OCI-LY1 (cell line): ENCODE results near the gene HIC1.

Source experiments
- H2AFZ ChIP-seq: fragments of 200-600 bp; sonication (generic), shearing (Covaris generic); 2 replicates; pipeline ENCODE4 v1.6.0; 2014; ENCODE audit warnings: antibody characterized with exemption, mild to moderate bottlenecking, low read length
- H3F3A ChIP-seq: fragments of 200-600 bp; sonication (generic), shearing (Covaris generic); 2 replicates; pipeline ENCODE4 v1.6.0; 2014; ENCODE audit warnings: mild to moderate bottlenecking, antibody characterized with exemption, low read length, moderate library complexity; ENCODE audit not compliant: insufficient read depth
- H3K27ac ChIP-seq: fragments of 200-600 bp; sonication (generic); 2 replicates; pipeline ENCODE4 v1.5.1; 2014; ENCODE audit warnings: low read length, mixed run types, mild to moderate bottlenecking, low read depth; ENCODE audit not compliant: poor library complexity, severe bottlenecking
- H3K27me3 ChIP-seq: fragments of 200-600 bp; sonication (generic); 2 replicates; pipeline ENCODE4 v1.6.0; 2014; ENCODE audit warnings: antibody characterized with exemption, mild to moderate bottlenecking, low read length, moderate library complexity; ENCODE audit not compliant: insufficient read depth
- H3K36me3 ChIP-seq: fragments of 200-600 bp; sonication (generic); 2 replicates; pipeline ENCODE4 v1.6.1; 2014; ENCODE audit warnings: mild to moderate bottlenecking, antibody characterized with exemption, low read length, moderate library complexity, mixed read lengths; ENCODE audit not compliant: insufficient read depth
- H3K4me1 ChIP-seq: fragments of 200-600 bp; sonication (generic); 2 replicates; pipeline ENCODE4 v1.5.1; 2014; ENCODE audit warnings: mild to moderate bottlenecking, low read length, moderate library complexity; ENCODE audit not compliant: insufficient read depth, severe bottlenecking
- H3K4me2 ChIP-seq: fragments of 200-600 bp; sonication (generic), shearing (Covaris generic); 2 replicates; pipeline ENCODE4 v1.6.1; 2014; ENCODE audit warnings: low read length
- H3K4me3 ChIP-seq: fragments of 200-600 bp; sonication (generic); 2 replicates; pipeline ENCODE4 v1.5.1; 2014; ENCODE audit warnings: low read length, low read depth, mild to moderate bottlenecking, mixed read lengths; ENCODE audit not compliant: poor library complexity, severe bottlenecking
- H3K79me2 ChIP-seq: fragments of 200-600 bp; shearing (Covaris generic); 2 replicates; pipeline ENCODE4 v1.6.1; 2016; ENCODE audit warnings: mixed run types, low read length, mixed read lengths; ENCODE audit not compliant: insufficient read depth
- H3K9ac ChIP-seq: fragments of 200-600 bp; sonication (generic), shearing (Covaris generic); 2 replicates; pipeline ENCODE4 v1.6.1; 2014; ENCODE audit warnings: mild to moderate bottlenecking, low read length, mixed read lengths
- H3K9me2 ChIP-seq: fragments of 200-600 bp; sonication (generic), shearing (Covaris generic); 2 replicates; pipeline ENCODE4 v1.6.1; 2014; ENCODE audit warnings: low read depth, mild to moderate bottlenecking, low read length, mixed read lengths
- H3K9me3 ChIP-seq: fragments of 200-600 bp; shearing (Covaris generic); 2 replicates; pipeline ENCODE4 v1.6.1; 2014; ENCODE audit warnings: low read length, mixed read lengths
- H4K20me1 ChIP-seq: fragments of 200-600 bp; sonication (generic), shearing (Covaris generic); 2 replicates; pipeline ENCODE4 v1.6.0; 2016; ENCODE audit warnings: mild to moderate bottlenecking, low read length; ENCODE audit not compliant: insufficient read depth
- EZH2 ChIP-seq: fragments of 200-600 bp; sonication (generic), shearing (Covaris generic); IDR thresholded peaks from 2 replicates; pipeline ENCODE4 v1.8.0; 2017; ENCODE audit warnings: borderline replicate concordance, mixed run types, mild to moderate bottlenecking, antibody characterized with exemption, low read length, moderate library complexity, mixed read lengths
- TF ChIP-seq, protein P1 (sequence below): fragments of 200-600 bp; sonication (generic), shearing (Covaris generic); IDR thresholded peaks from 2 replicates; pipeline ENCODE4 v1.5.1; 2017; ENCODE audit warnings: mild to moderate bottlenecking, antibody characterized with exemption, low read length, moderate library complexity, mixed read lengths

HIC1 gene

GRCh38 chr17:2107506-2107905 is 52.6 kb downstream of the HIC1 start:
- H3K9ac ChIP-seq, result no peak overlapping the region
- H3K9me3 ChIP-seq, result no peaks in the 10 kb centered on the region
- H3K79me2 ChIP-seq, result no peaks in the 10 kb centered on the region
- TF ChIP-seq, protein P1, sequence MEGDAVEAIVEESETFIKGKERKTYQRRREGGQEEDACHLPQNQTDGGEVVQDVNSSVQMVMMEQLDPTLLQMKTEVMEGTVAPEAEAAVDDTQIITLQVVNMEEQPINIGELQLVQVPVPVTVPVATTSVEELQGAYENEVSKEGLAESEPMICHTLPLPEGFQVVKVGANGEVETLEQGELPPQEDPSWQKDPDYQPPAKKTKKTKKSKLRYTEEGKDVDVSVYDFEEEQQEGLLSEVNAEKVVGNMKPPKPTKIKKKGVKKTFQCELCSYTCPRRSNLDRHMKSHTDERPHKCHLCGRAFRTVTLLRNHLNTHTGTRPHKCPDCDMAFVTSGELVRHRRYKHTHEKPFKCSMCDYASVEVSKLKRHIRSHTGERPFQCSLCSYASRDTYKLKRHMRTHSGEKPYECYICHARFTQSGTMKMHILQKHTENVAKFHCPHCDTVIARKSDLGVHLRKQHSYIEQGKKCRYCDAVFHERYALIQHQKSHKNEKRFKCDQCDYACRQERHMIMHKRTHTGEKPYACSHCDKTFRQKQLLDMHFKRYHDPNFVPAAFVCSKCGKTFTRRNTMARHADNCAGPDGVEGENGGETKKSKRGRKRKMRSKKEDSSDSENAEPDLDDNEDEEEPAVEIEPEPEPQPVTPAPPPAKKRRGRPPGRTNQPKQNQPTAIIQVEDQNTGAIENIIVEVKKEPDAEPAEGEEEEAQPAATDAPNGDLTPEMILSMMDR, result no peak
- no peak for TF ChIP-seq EZH2
- no peak overlapping the region for H2AFZ ChIP-seq
- H3K36me3 ChIP-seq, result no peaks in the 10 kb centered on the region
- H3K4me1 ChIP-seq, result peaks cover 4% of the 10 kb centered on the region
- no peak overlapping the region for H3K27ac ChIP-seq
- no peak overlapping the region for H3K4me2 ChIP-seq
- no peaks in the 10 kb centered on the region for H3F3A ChIP-seq
- H3K9me2 ChIP-seq, result no peaks in the 10 kb centered on the region
- no peaks in the 10 kb centered on the region for H3K27me3 ChIP-seq
- H4K20me1 ChIP-seq, result no peaks in the 10 kb centered on the region
- H3K4me3 ChIP-seq, result no peak overlapping the region

DNA sequence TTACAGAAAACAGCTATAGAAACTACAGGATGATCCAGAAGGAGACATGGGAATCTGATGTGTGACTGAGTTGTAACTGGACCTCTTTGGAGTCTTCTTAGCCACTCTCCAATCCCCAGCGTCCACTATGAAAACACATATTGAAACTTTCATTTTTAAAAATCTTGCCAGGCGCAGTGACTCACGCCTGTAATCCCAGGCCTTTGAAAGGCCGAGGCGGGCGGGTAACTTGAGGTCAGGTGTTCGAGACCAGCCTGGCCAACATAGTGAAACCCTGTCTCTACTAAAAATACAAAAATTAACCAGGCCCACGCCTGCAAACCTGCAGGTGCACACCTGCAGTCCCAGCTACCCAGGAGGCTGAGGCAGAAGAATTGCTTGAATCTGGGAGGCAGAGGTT is 53.3 kb downstream of the HIC1 start:
- Histone ChIP-seq H3K79me2 (no peaks in the 10 kb centered on the region), H3K9ac (no peak overlapping the region), H3K4me3 (no peak overlapping the region), H2AFZ (no peak overlapping the region), H3K27me3 (no peaks in the 10 kb centered on the region), H3K9me3 (no peaks in the 10 kb centered on the region), H4K20me1 (no peaks in the 10 kb centered on the region), H3K36me3 (no peaks in the 10 kb centered on the region), H3F3A (no peaks in the 10 kb centered on the region), H3K27ac (no peak overlapping the region), H3K4me2 (no peak overlapping the region), H3K4me1 (peaks cover 4% of the 10 kb centered on the region), H3K9me2 (no peaks in the 10 kb centered on the region)
- TF ChIP-seq, protein P1, result no peak

GRCh38 chr17:2110436-2110835 is 55.5 kb downstream of the HIC1 start:
- H2AFZ ChIP-seq, result no peak overlapping the region
- no peaks in the 10 kb centered on the region for H4K20me1 ChIP-seq
- no peaks in the 10 kb centered on the region for H3K36me3 ChIP-seq
- H3K4me2 ChIP-seq, result no peak overlapping the region
- no peaks in the 10 kb centered on the region for H3K9me2 ChIP-seq
- H3K9ac ChIP-seq, result no peak overlapping the region
- no peaks in the 10 kb centered on the region for H3F3A ChIP-seq
- H3K27ac ChIP-seq, result no peak overlapping the region
- TF ChIP-seq, protein P1, result no peak
- no peak for TF ChIP-seq EZH2
- no peaks in the 10 kb centered on the region for H3K27me3 ChIP-seq
- no peak overlapping the region for H3K4me3 ChIP-seq
- H3K79me2 ChIP-seq, result no peaks in the 10 kb centered on the region
- peaks cover 4% of the 10 kb centered on the region for H3K4me1 ChIP-seq
- no peaks in the 10 kb centered on the region for H3K9me3 ChIP-seq
